ENCODE results near the gene MUC5AC. TPM values are rescaled to one million over a fixed set of nuclear protein-coding genes. Genes with fewer than 3 reads are reported as not detected.

MUC5AC gene, protein sequence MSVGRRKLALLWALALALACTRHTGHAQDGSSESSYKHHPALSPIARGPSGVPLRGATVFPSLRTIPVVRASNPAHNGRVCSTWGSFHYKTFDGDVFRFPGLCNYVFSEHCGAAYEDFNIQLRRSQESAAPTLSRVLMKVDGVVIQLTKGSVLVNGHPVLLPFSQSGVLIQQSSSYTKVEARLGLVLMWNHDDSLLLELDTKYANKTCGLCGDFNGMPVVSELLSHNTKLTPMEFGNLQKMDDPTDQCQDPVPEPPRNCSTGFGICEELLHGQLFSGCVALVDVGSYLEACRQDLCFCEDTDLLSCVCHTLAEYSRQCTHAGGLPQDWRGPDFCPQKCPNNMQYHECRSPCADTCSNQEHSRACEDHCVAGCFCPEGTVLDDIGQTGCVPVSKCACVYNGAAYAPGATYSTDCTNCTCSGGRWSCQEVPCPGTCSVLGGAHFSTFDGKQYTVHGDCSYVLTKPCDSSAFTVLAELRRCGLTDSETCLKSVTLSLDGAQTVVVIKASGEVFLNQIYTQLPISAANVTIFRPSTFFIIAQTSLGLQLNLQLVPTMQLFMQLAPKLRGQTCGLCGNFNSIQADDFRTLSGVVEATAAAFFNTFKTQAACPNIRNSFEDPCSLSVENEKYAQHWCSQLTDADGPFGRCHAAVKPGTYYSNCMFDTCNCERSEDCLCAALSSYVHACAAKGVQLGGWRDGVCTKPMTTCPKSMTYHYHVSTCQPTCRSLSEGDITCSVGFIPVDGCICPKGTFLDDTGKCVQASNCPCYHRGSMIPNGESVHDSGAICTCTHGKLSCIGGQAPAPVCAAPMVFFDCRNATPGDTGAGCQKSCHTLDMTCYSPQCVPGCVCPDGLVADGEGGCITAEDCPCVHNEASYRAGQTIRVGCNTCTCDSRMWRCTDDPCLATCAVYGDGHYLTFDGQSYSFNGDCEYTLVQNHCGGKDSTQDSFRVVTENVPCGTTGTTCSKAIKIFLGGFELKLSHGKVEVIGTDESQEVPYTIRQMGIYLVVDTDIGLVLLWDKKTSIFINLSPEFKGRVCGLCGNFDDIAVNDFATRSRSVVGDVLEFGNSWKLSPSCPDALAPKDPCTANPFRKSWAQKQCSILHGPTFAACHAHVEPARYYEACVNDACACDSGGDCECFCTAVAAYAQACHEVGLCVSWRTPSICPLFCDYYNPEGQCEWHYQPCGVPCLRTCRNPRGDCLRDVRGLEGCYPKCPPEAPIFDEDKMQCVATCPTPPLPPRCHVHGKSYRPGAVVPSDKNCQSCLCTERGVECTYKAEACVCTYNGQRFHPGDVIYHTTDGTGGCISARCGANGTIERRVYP (N-terminal part only)
- total RNA-seq = not detected in 2 replicates

DNA sequence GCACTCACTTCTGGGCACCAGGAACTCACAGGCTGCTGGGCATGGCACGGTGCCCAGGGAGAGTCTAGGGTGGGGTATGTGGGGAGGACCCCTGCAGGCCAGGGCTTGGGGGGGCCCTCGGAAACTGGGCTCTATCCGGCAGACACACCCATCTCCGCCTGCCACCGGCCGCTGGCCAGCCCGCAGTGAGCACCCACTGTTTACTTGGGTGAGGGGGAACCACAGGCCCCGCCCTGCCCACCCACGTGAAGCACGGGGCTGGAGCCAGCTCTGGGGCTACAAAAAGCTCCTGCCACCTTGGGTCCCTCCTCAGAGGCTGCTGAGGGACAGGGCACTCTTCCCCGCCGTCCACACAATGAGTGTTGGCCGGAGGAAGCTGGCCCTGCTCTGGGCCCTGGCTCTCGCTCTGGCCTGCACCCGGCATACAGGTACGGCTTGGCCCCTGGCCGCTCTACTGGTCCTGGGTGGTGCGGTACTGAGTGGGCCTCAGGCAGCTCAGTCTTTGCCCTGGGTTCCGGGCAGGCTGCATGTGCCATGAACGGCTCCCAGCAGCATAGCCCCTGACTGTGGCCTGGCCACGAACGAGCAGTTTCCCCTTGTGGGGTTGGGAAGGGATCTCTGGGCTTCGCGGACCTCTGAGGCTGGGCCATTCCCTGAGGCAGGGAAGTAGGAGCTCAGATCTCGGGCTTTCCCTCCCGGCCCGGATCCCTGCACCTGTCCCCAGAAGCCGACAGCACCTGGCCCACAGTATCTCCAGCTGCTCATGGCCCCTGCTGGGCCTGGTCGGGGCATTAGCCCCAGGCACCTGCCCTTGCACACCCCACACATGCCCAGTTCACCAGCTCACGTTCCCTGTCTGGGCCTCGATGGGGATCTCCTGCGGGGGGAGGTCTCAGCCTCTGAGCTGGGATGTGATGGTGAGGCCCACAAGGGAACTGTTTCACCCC, at the start of gene MUC5AC:
MUC5AC (plus strand) TSS at position 309 of the 947 bp plus-strand sequence; CDS start at position 356, 47 bp downstream.

DNA sequence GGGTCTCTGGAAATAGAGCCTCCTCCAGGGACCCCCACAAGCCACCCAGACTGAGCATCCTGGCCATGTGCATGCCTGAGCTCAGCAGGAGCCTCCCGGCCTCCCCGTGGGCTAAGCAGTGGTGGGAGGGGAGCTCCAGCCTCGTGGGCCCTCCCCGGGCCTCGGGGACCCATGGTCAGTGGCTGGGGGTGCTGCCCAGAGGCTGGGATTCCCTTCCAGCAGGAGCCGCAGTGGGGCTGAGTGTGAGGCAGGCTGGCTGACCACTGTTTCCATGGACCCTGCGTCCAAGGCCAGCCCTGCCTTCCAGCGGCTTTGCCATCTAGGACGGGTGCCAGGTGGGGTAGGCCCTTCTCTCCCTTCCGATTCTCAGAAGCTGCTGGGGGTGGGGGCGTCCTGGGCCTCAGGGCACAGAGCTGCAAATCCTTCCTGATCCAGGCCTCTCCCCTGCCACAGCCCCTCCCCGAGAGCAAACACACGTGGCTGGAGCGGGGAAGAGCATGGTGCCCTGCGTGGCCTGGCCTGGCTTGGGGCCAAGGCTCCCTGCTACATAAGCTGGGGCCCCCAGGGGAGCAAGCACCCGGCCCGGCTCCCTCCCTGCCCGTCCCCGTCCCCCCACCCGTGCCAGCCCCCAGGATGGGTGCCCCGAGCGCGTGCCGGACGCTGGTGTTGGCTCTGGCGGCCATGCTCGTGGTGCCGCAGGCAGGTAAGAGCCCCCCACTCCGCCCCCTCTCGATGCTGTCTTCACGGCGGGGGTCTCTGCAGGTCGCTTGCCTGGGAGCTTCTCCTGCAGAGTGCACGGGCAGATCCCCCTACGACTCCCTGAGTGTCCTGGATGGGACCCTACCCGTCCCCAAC, 65.0 kb downstream of the MUC5AC start, which contains the start of gene MUC5B:
MUC5B (plus strand) TSS at position 576 of the 855 bp plus-strand sequence; CDS start at position 634, 58 bp downstream.

Other genes with a start within 250 kb of the MUC5AC start
- 49.0 and 71.1 TPM in 2 replicates for gene CHID1, start 247.1 kb upstream of the MUC5AC start, total RNA-seq
- gene AP2A2, start 232.1 kb upstream of the MUC5AC start, total RNA-seq = 49.9 and 61.4 TPM in 2 replicates
- not detected in 2 replicates for gene MUC6, start 121.2 kb upstream of the MUC5AC start, total RNA-seq
- gene MUC2, start 83.1 kb upstream of the MUC5AC start, total RNA-seq = not detected in 2 replicates
- not detected in 2 replicates for gene MUC5B, start 65.1 kb downstream of the MUC5AC start, total RNA-seq
- gene TOLLIP, start 151.7 kb downstream of the MUC5AC start, total RNA-seq = 31.4 and 41.1 TPM in 2 replicates
- 0.22 TPM in 1 of 2 replicates, not detected in the other for gene BRSK2, start 232.0 kb downstream of the MUC5AC start, total RNA-seq